ENCODE measurements around the gene DAPK1. TPM values are rescaled to one million over a fixed set of nuclear protein-coding genes. Genes with fewer than 3 reads are reported as not detected.

DAPK1 gene
- total and polyA plus RNA-seq, 8 donors: 9.0 to 88.7 (median 50.7) TPM

DNA sequence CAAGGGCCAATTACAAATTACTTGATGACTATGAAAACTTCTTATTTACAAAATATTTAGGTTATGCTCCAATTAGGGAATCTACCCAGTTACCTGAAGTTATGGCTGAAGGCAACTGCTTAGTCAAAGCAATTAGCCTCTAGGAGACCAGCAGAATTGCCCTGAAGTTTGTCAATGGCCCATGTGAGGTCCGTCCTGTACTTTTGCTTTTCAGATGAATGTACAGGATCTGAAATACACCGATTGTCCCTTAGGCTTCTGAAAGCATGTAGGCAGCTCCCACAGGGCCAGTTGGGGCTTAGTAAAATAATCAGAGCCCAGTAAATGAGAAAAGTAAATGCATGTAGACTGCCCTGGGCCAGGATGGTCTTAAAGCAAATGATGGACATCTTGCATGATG is 93.3 kb downstream of the DAPK1 start:
- 90 to 95% (median 93%) methylated on average over 2 of the region's 2 CpGs for WGBS, 5 donors

DNA sequence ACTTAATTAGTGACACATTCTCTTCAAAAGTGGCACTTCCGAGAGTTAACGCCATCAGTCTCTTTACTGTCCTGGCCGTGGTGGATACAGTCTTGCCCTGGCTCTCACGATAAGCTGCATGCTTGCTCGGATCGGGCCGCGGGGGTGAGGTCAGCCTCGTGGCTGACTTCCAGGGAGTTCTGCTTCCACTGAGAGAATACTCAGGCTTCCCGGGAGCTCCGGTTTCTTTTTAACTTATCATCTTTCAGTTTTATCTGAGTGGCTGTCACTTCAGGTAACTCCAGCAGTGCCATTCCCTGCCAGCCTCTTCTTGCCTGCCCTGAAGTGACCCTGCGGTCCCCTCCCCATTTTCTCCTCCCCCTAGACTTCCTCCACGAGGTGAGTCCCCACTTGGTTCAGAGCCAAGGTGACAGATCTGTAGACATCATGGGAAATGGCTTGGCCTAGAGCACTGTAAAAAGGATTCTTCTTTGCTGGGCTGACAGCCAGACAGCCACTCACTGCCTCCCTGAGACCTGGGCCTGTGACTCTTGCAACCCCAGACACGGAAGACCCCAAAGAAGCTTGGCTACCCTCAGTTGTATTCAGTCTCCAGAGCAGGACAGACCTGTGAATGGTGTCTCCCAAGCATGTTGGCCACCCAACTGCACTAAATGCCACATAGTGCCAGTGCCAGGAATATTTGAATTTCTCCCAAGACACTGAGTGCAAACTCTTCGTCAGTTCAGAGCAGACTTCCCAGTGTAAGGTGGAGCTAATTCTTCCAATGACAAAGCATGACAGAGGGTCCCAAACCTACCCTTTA is 95.1 kb downstream of the DAPK1 start:
- intact Hi-C loops (cut with DNase I; ENCODE audit: low total_unique reads): no loop called here
- 13 to 30% (median 19%) methylated on average over 15 of the region's 15 CpGs for WGBS, 5 donors
- DNase-seq: peak; percentile 72 to 84
- Histone ChIP-seq H3K9me3 (no peaks in the 10 kb centered on the region), H3K36me3 (no peaks in the 10 kb centered on the region), H3K27me3 (no peaks in the 10 kb centered on the region), H3K4me3 (no peak overlapping the region), H3K27ac (peak overlapping the region; percentile 24 to 80 (median 68)), H3K4me1 (peaks cover 42 to 62% (median 60%) of the 10 kb centered on the region in 4 donors)
- TF ChIP-seq POLR2AphosphoS5 (IDR thresholded peaks at IDR 0.05) (no peak), EP300 (IDR thresholded peaks at IDR 0.05) (no peak), POLR2A (IDR thresholded peaks at IDR 0.05) (no peak)
- TF ChIP-seq, protein P1, sequence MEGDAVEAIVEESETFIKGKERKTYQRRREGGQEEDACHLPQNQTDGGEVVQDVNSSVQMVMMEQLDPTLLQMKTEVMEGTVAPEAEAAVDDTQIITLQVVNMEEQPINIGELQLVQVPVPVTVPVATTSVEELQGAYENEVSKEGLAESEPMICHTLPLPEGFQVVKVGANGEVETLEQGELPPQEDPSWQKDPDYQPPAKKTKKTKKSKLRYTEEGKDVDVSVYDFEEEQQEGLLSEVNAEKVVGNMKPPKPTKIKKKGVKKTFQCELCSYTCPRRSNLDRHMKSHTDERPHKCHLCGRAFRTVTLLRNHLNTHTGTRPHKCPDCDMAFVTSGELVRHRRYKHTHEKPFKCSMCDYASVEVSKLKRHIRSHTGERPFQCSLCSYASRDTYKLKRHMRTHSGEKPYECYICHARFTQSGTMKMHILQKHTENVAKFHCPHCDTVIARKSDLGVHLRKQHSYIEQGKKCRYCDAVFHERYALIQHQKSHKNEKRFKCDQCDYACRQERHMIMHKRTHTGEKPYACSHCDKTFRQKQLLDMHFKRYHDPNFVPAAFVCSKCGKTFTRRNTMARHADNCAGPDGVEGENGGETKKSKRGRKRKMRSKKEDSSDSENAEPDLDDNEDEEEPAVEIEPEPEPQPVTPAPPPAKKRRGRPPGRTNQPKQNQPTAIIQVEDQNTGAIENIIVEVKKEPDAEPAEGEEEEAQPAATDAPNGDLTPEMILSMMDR (IDR thresholded peaks at IDR 0.05): no peak

More for the DNA sequence above, 93.3 kb downstream of the DAPK1 start:
- peaks cover 24 to 50% (median 43%) of the 10 kb centered on the region in 4 donors for H3K4me1 ChIP-seq
- no peaks in the 10 kb centered on the region for H3K9me3 ChIP-seq
- H3K4me3 ChIP-seq: no peak overlapping the region
- intact Hi-C loops (cut with DNase I; ENCODE audit: low total_unique reads): no loop called here
- DNase-seq: no peak
- no peaks in the 10 kb centered on the region for H3K36me3 ChIP-seq
- TF ChIP-seq EP300 (IDR thresholded peaks at IDR 0.05) (no peak), POLR2AphosphoS5 (IDR thresholded peaks at IDR 0.05) (no peak), POLR2A (IDR thresholded peaks at IDR 0.05) (no peak)
- TF ChIP-seq, protein P1 (IDR thresholded peaks at IDR 0.05): no peak
- H3K27me3 ChIP-seq: no peaks in the 10 kb centered on the region
- H3K27ac ChIP-seq: no peak overlapping the region

DNA sequence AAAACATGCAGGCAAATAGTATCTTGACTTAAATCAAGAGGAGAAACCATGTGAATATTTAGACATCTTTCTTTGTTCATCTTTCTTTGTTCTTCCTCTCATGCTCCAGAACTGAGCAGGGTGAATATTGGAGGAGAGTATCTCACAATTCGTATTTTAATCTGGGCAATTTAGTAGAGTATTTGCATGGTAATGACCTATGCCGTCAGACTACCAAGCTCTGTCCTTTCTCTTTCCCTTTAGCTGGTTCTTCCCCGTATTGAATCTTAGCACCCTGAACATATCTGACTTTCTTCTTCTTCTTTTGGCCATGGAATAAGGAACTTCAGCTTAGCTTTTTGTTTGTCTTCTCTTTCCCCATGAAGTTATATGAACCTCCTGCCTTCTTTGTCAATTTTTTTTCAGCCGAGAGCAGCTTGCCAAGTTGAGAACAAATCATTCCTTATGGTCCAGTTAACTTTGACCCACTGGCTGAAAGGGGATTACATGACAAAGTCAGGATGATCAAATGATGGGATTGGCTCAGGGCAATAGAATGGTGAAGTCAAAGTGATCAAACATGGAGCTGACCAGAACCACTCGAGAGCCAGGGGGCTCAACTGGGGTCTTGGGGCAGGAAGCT is 95.8 kb downstream of the DAPK1 start:
- H3K27ac ChIP-seq: peak overlapping the region in 4 of 5 donors; percentile 35 to 80 (median 74)
- H3K4me1 ChIP-seq: peaks cover 46 to 69% (median 67%) of the 10 kb centered on the region in 4 donors
- TF ChIP-seq EP300 (IDR thresholded peaks at IDR 0.05): no peak

DNA sequence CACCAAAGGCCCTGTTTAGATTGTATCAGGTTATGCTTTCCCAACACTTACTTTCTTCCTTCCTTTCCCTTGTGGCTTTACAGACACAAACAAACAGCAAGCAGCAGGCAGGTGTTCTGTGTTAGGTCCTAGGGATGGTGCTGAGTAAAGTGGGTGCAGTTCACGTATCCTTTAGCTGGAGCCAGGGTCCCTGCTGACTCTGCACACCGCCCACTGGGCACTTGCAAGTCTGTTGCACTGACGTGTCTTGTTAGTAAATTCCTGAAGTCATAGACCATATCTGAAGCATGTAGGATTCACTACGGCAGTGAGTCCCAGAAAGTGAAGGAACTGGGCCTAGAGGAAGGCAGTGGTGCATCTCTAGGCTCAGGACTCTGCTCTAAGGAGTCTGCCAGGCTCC is 96.5 kb downstream of the DAPK1 start:
- Histone ChIP-seq H3K4me3 (no peak overlapping the region), H3K36me3 (no peaks in the 10 kb centered on the region), H3K4me1 (peaks cover 53 to 76% (median 72%) of the 10 kb centered on the region in 4 donors), H3K27me3 (no peaks in the 10 kb centered on the region), H3K9me3 (no peaks in the 10 kb centered on the region), H3K27ac (peak overlapping the region in 3 of 5 donors; percentile 68 to 80 (median 80))
- intact Hi-C loops (cut with DNase I; ENCODE audit: low total_unique reads): no loop called here
- 68 to 85% (median 79%) methylated on average over 4 of the region's 4 CpGs for WGBS, 5 donors
- peak in 1 of 2 donors; percentile 46 for DNase-seq
- TF ChIP-seq POLR2A (IDR thresholded peaks at IDR 0.05) (no peak), POLR2AphosphoS5 (IDR thresholded peaks at IDR 0.05) (no peak), EP300 (IDR thresholded peaks at IDR 0.05) (no peak)
- TF ChIP-seq, protein P1 (IDR thresholded peaks at IDR 0.05): no peak

More for the DNA sequence above, 95.8 kb downstream of the DAPK1 start:
- no peaks in the 10 kb centered on the region for H3K27me3 ChIP-seq
- H3K9me3 ChIP-seq: no peaks in the 10 kb centered on the region
- intact Hi-C loops (cut with DNase I; ENCODE audit: low total_unique reads): no loop called here
- H3K36me3 ChIP-seq: no peaks in the 10 kb centered on the region
- DNase-seq: no peak
- no peak overlapping the region for H3K4me3 ChIP-seq
- WGBS, 5 donors: 32 to 53% (median 42%) methylated on average over 5 of the region's 5 CpGs

Measured in stomach (tissue), 9 donors.